ENCODE data around the gene PLAAT2. TPM values are rescaled to one million over a fixed set of nuclear protein-coding genes. Genes with fewer than 3 reads are reported as not detected.
A peak's percentile ranks its signal among the peaks of the same experiment; 100 is the strongest.

The PLAAT2 gene
- total and polyA plus RNA-seq, 9 of the 15 experiments (the other 6 are each of a cell fraction or from before 2014, with no cell fraction given): not detected

DNA sequence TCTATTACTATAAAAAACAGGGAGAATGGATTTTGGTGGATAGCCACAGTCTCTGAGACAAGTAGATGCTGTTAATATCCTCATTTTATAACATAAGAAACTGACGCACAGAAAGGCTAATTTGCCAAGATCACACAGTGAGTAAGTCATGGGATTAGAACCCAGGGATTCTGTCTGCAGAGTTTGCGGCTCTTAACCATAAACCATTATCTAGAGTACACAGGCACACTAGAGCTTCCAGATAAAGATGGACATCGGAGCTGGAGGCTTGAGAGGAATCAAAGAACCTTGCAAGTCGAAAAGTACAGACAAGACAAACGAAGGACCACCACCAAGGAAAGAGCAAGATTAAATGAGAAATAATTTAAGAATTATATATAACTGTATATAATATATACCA, 46.0 kb downstream of the PLAAT2 start (continued):
- TF ChIP-seq, protein P1, sequence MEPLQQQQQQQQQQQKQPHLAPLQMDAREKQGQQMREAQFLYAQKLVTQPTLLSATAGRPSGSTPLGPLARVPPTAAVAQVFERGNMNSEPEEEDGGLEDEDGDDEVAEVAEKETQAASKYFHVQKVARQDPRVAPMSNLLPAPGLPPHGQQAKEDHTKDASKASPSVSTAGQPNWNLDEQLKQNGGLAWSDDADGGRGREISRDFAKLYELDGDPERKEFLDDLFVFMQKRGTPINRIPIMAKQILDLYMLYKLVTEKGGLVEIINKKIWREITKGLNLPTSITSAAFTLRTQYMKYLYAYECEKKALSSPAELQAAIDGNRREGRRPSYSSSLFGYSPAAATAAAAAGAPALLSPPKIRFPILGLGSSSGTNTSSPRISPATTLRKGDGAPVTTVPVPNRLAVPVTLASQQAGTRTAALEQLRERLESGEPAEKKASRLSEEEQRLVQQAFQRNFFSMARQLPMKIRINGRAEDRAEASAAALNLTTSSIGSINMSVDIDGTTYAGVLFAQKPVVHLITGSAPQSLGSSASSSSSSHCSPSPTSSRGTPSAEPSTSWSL (CRISPR knock-in tag; IDR thresholded peaks at IDR 0.05; ENCODE audit: borderline replicate concordance): no peak
- TF ChIP-seq, protein P2, sequence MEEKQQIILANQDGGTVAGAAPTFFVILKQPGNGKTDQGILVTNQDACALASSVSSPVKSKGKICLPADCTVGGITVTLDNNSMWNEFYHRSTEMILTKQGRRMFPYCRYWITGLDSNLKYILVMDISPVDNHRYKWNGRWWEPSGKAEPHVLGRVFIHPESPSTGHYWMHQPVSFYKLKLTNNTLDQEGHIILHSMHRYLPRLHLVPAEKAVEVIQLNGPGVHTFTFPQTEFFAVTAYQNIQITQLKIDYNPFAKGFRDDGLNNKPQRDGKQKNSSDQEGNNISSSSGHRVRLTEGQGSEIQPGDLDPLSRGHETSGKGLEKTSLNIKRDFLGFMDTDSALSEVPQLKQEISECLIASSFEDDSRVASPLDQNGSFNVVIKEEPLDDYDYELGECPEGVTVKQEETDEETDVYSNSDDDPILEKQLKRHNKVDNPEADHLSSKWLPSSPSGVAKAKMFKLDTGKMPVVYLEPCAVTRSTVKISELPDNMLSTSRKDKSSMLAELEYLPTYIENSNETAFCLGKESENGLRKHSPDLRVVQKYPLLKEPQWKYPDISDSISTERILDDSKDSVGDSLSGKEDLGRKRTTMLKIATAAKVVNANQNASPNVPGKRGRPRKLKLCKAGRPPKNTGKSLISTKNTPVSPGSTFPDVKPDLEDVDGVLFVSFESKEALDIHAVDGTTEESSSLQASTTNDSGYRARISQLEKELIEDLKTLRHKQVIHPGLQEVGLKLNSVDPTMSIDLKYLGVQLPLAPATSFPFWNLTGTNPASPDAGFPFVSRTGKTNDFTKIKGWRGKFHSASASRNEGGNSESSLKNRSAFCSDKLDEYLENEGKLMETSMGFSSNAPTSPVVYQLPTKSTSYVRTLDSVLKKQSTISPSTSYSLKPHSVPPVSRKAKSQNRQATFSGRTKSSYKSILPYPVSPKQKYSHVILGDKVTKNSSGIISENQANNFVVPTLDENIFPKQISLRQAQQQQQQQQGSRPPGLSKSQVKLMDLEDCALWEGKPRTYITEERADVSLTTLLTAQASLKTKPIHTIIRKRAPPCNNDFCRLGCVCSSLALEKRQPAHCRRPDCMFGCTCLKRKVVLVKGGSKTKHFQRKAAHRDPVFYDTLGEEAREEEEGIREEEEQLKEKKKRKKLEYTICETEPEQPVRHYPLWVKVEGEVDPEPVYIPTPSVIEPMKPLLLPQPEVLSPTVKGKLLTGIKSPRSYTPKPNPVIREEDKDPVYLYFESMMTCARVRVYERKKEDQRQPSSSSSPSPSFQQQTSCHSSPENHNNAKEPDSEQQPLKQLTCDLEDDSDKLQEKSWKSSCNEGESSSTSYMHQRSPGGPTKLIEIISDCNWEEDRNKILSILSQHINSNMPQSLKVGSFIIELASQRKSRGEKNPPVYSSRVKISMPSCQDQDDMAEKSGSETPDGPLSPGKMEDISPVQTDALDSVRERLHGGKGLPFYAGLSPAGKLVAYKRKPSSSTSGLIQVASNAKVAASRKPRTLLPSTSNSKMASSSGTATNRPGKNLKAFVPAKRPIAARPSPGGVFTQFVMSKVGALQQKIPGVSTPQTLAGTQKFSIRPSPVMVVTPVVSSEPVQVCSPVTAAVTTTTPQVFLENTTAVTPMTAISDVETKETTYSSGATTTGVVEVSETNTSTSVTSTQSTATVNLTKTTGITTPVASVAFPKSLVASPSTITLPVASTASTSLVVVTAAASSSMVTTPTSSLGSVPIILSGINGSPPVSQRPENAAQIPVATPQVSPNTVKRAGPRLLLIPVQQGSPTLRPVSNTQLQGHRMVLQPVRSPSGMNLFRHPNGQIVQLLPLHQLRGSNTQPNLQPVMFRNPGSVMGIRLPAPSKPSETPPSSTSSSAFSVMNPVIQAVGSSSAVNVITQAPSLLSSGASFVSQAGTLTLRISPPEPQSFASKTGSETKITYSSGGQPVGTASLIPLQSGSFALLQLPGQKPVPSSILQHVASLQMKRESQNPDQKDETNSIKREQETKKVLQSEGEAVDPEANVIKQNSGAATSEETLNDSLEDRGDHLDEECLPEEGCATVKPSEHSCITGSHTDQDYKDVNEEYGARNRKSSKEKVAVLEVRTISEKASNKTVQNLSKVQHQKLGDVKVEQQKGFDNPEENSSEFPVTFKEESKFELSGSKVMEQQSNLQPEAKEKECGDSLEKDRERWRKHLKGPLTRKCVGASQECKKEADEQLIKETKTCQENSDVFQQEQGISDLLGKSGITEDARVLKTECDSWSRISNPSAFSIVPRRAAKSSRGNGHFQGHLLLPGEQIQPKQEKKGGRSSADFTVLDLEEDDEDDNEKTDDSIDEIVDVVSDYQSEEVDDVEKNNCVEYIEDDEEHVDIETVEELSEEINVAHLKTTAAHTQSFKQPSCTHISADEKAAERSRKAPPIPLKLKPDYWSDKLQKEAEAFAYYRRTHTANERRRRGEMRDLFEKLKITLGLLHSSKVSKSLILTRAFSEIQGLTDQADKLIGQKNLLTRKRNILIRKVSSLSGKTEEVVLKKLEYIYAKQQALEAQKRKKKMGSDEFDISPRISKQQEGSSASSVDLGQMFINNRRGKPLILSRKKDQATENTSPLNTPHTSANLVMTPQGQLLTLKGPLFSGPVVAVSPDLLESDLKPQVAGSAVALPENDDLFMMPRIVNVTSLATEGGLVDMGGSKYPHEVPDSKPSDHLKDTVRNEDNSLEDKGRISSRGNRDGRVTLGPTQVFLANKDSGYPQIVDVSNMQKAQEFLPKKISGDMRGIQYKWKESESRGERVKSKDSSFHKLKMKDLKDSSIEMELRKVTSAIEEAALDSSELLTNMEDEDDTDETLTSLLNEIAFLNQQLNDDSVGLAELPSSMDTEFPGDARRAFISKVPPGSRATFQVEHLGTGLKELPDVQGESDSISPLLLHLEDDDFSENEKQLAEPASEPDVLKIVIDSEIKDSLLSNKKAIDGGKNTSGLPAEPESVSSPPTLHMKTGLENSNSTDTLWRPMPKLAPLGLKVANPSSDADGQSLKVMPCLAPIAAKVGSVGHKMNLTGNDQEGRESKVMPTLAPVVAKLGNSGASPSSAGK (IDR thresholded peaks at IDR 0.05): no peak
- no peak for TF ChIP-seq BACH1 (tag; IDR thresholded peaks at IDR 0.05)
- TF ChIP-seq CXXC5 (CRISPR knock-in tag; IDR thresholded peaks at IDR 0.05): peak; percentile 38; the same call in 1 of the 2 replicates
- no peak for TF ChIP-seq ZKSCAN8 (CRISPR knock-in tag; IDR thresholded peaks at IDR 0.05)
- TF ChIP-seq NRF1 (conservative IDR thresholded peaks at IDR 0.05 in 1 of 2, IDR thresholded peaks at IDR 0.05 in 1 of 2): no peak
- no peak for TF ChIP-seq HOXB6 (CRISPR knock-in tag; IDR thresholded peaks at IDR 0.05; ENCODE audit: borderline replicate concordance)
- TF ChIP-seq NFIX (CRISPR knock-in tag; IDR thresholded peaks at IDR 0.05; ENCODE audit: low read depth): no peak
- TF ChIP-seq PTBP1 (IDR thresholded peaks at IDR 0.05; ENCODE audit: low read depth, low read length): no peak
- TF ChIP-seq ERF (CRISPR knock-in tag; IDR thresholded peaks at IDR 0.05): no peak
- no peak for TF ChIP-seq POLR3A (IDR thresholded peaks at IDR 0.05; ENCODE audit: borderline replicate concordance, extremely low read depth, insufficient read depth, insufficient read length)
- TF ChIP-seq, protein P3, sequence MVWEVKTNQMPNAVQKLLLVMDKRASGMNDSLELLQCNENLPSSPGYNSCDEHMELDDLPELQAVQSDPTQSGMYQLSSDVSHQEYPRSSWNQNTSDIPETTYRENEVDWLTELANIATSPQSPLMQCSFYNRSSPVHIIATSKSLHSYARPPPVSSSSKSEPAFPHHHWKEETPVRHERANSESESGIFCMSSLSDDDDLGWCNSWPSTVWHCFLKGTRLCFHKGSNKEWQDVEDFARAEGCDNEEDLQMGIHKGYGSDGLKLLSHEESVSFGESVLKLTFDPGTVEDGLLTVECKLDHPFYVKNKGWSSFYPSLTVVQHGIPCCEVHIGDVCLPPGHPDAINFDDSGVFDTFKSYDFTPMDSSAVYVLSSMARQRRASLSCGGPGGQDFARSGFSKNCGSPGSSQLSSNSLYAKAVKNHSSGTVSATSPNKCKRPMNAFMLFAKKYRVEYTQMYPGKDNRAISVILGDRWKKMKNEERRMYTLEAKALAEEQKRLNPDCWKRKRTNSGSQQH (CRISPR knock-in tag; IDR thresholded peaks at IDR 0.05): no peak
- TF ChIP-seq ZC3H11A (IDR thresholded peaks at IDR 0.05; ENCODE audit: low read depth, low read length): no peak
- peak; percentile 18 for TF ChIP-seq RBM25 (IDR thresholded peaks at IDR 0.05; ENCODE audit: low read depth, low read length, severe bottlenecking)
- TF ChIP-seq CBX5 (IDR thresholded peaks at IDR 0.05; ENCODE audit: borderline replicate concordance, low read depth): no peak

Data from K562 (cell line).